Articular chondrocyte of knee joint (primary cell): Measurements from ENCODE around the gene SRRM4. TPM values are rescaled to one million over a fixed set of nuclear protein-coding genes. Genes with fewer than 3 reads are reported as not detected.

ENCODE experiments used
- total RNA-seq: library from RNA; depleted of rRNA; stranded (reverse); fragments of >200 nt; gene quantifications from 2 replicates; pipeline ENCODE4 v1.2.3, GENCODE V29; 2012

SRRM4 gene, protein sequence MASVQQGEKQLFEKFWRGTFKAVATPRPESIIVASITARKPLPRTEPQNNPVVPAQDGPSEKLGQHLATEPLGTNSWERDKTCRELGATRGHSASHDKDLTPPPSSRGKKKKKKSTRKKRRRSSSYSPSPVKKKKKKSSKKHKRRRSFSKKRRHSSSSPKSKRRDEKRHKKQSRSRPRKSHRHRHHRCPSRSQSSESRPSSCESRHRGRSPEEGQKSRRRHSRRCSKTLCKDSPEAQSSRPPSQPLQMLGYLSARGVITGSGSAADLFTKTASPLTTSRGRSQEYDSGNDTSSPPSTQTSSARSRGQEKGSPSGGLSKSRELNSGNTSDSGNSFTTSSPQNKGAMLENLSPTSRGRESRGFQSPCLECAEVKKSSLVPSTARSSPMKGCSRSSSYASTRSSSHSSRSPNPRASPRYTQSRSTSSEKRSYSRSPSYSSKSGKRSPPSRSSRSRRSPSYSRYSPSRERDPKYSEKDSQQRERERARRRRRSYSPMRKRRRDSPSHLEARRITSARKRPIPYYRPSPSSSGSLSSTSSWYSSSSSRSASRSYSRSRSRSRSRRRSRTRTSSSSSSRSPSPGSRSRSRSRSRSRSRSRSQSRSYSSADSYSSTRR
- total RNA-seq = not detected in 2 replicates

GRCh38 chr12:118981285-118982211 is at the start of gene SRRM4:
TSS of gene SRRM4 (plus strand) at chr12:118981541. CDS start at chr12:118981883, 342 bp downstream.

GRCh38 chr12:119178544-119179334 is 197.4 kb downstream of the SRRM4 start, which contains the start of gene HSPB8:
TSS of gene HSPB8 (plus strand) at chr12:119178931. CDS start at chr12:119179313, 382 bp downstream.

Other genes starting within 250 kb of the SRRM4 start
- gene HSPB8, start 197.4 kb downstream of the SRRM4 start, total RNA-seq = 20.5 and 22.6 TPM in 2 replicates